Left ventricle myocardium inferior (tissue), 1 donor: ENCODE data around the gene COL4A2. TPM values are rescaled to one million over a fixed set of nuclear protein-coding genes. Genes with fewer than 3 reads are reported as not detected.

Source experiments
- DNase-seq: peaks from one replicate; pipeline ENCODE4 v3.0.0-alpha.2; 2020
- H3K27ac ChIP-seq: fragments of 200-600 bp; replicated peaks from 2 replicates; pipeline ENCODE4 v1.8.0; 2021
- H3K27me3 ChIP-seq: fragments of 200-600 bp; 2 replicates; pipeline ENCODE4 v1.8.0; 2021; ENCODE audit warnings: low read depth
- H3K36me3 ChIP-seq: fragments of 200-600 bp; 2 replicates; pipeline ENCODE4 v1.8.0; 2021
- H3K4me1 ChIP-seq: fragments of 200-600 bp; 2 replicates; pipeline ENCODE4 v1.8.0; 2021
- H3K4me3 ChIP-seq: fragments of 200-600 bp; 2 replicates; pipeline ENCODE4 v1.8.0; 2021; ENCODE audit warnings: mild to moderate bottlenecking, moderate library complexity
- H3K9me3 ChIP-seq: fragments of 200-600 bp; replicated peaks from 2 replicates; pipeline ENCODE4 v1.8.0; 2021
- CTCF ChIP-seq: fragments of 200-600 bp; IDR thresholded peaks from 2 replicates; pipeline ENCODE4 v1.8.0; 2021; ENCODE audit warnings: antibody characterized with exemption, mild to moderate bottlenecking, borderline replicate concordance
- intact Hi-C: fragments of 100-400 bp; cut with micrococcal nuclease; formaldehyde crosslinking; loops from one replicate; pipeline ENCODE4 v1.11.0; 2022
- total RNA-seq: library from RNA; stranded (reverse); fragmentation: NEBNext Ultra II Directional; extraction: Animal tissue kit (Norgen Biotek cat#: 25700); gene quantifications from one replicate; pipeline ENCODE4 v1.2.1, GENCODE V29; 2021
- donor health status: DM: no; HTN: yes; CAD: no; lungs with severe emphysema.

COL4A2 gene
- total RNA-seq, 1 donor from 2014 or later = 117 TPM

GRCh38 chr13:110324026-110324749 lies 17.1 kb downstream of the COL4A2 start:
- no peak for TF ChIP-seq CTCF
- H3K27ac ChIP-seq = peak overlapping the region; percentile 74
- peaks cover 99% of the 10 kb centered on the region for H3K4me1 ChIP-seq
- H3K9me3 ChIP-seq = no peaks in the 10 kb centered on the region
- DNase-seq = no peak
- no peaks in the 10 kb centered on the region for H3K36me3 ChIP-seq
- H3K4me3 ChIP-seq = no peak overlapping the region
- intact Hi-C loops = no loop called here
- H3K27me3 ChIP-seq = no peaks in the 10 kb centered on the region

- no peak for TF ChIP-seq CTCF
- Histone ChIP-seq H3K4me3 (no peak overlapping the region), H3K27ac (peak overlapping the region; percentile 74), H3K4me1 (peaks cover 99% of the 10 kb centered on the region), H3K36me3 (no peaks in the 10 kb centered on the region), H3K9me3 (no peaks in the 10 kb centered on the region), H3K27me3 (no peaks in the 10 kb centered on the region)
- no peak for DNase-seq
- intact Hi-C loops = no loop called here
Measured at GRCh38 chr13:110326263-110326904, 19.3 kb downstream of the COL4A2 start.

GRCh38 chr13:110327051-110327721 lies 20.1 kb downstream of the COL4A2 start:
- H3K36me3 ChIP-seq = no peaks in the 10 kb centered on the region

GRCh38 chr13:110328573-110328972 lies 21.5 kb downstream of the COL4A2 start:
- Histone ChIP-seq H3K27ac (no peak overlapping the region), H3K4me3 (no peak overlapping the region), H3K36me3 (no peaks in the 10 kb centered on the region), H3K9me3 (no peaks in the 10 kb centered on the region), H3K4me1 (peaks cover 98% of the 10 kb centered on the region), H3K27me3 (no peaks in the 10 kb centered on the region)
- intact Hi-C loops = no loop called here
- no peak for DNase-seq
- TF ChIP-seq CTCF = no peak

More at GRCh38 chr13:110327051-110327721, 20.1 kb downstream of the COL4A2 start:
- H3K4me1 ChIP-seq = peaks cover 98% of the 10 kb centered on the region
- intact Hi-C loops = no loop called here
- no peaks in the 10 kb centered on the region for H3K9me3 ChIP-seq
- no peak for DNase-seq
- no peaks in the 10 kb centered on the region for H3K27me3 ChIP-seq
- H3K27ac ChIP-seq = peak overlapping the region; percentile 74
- TF ChIP-seq CTCF = no peak
- no peak overlapping the region for H3K4me3 ChIP-seq

- TF ChIP-seq CTCF = no peak
- no peaks in the 10 kb centered on the region for H3K9me3 ChIP-seq
- no peak overlapping the region for H3K4me3 ChIP-seq
- peaks cover 98% of the 10 kb centered on the region for H3K4me1 ChIP-seq
- H3K36me3 ChIP-seq = no peaks in the 10 kb centered on the region
- peak overlapping the region; percentile 44 for H3K27ac ChIP-seq
- H3K27me3 ChIP-seq = no peaks in the 10 kb centered on the region
- DNase-seq = no peak
- intact Hi-C loops = no loop called here
Measured at GRCh38 chr13:110329258-110329657, 22.2 kb downstream of the COL4A2 start.
